WTC11 (cell line): ENCODE data around the gene NID2. TPM values are rescaled to one million over a fixed set of nuclear protein-coding genes. Genes with fewer than 3 reads are reported as not detected.

ENCODE experiments used
- ATAC-seq: fragments of 200-7000 bp; cut with Tn5 transposase; 2 replicates; pipeline ENCODE4 v1.10.0; 2021; ENCODE audit warnings: mild to moderate bottlenecking, moderate library complexity
- CTCF ChIA-PET: fragments of 300-600 bp; sonication (Branson Sonifier 250); formaldehyde crosslinking; loops from one replicate; lab custom pipeline; 2021; ENCODE audit warnings: antibody characterized with exemption; lab: Charles Lee
- POLR2A ChIA-PET: fragments of 350-600 bp; sonication (Branson Sonifier 250); formaldehyde crosslinking; loops from one replicate; lab custom pipeline; 2021; ENCODE audit warnings: antibody characterized with exemption; lab: Charles Lee
- DNase-seq: peaks from one replicate; pipeline ENCODE4 v3.0.0; 2021; ENCODE audit warnings: low spot score
- H3K27ac Mint-ChIP-seq: 2 replicates; pipeline ENCODE4 v1.8.0; 2021; ENCODE audit warnings: mixed read lengths
- H3K27me3 Mint-ChIP-seq: 2 replicates; pipeline ENCODE4 v1.8.0; 2021; ENCODE audit warnings: low read depth, mild to moderate bottlenecking, moderate library complexity, mixed read lengths
- H3K36me3 Mint-ChIP-seq: 2 replicates; pipeline ENCODE4 v1.8.0; 2021; ENCODE audit warnings: mixed read lengths
- H3K4me1 Mint-ChIP-seq: 2 replicates; pipeline ENCODE4 v1.8.0; 2022; ENCODE audit warnings: mixed read lengths
- H3K4me3 Mint-ChIP-seq: 2 replicates; pipeline ENCODE4 v1.8.0; 2021; ENCODE audit warnings: mild to moderate bottlenecking, moderate library complexity, mixed read lengths
- H3K9me3 Mint-ChIP-seq: 2 replicates; pipeline ENCODE4 v1.8.0; 2021; ENCODE audit warnings: mixed read lengths
- ATF1 ChIP-seq: sonication (generic); formaldehyde crosslinking; IDR thresholded peaks from 2 replicates; pipeline ENCODE4 v1.8.1; 2023; ENCODE audit warnings: mild to moderate bottlenecking, moderate library complexity, missing genetic modification reagents
- ELF4 ChIP-seq: sonication (generic); formaldehyde crosslinking; IDR thresholded peaks from 2 replicates; pipeline ENCODE4 v1.8.1; 2022; ENCODE audit warnings: low read depth, mild to moderate bottlenecking, moderate library complexity, missing genetic modification reagents
- JUN ChIP-seq: sonication (generic); formaldehyde crosslinking; IDR thresholded peaks from 2 replicates; pipeline ENCODE4 v1.8.0; 2023; ENCODE audit warnings: mild to moderate bottlenecking, missing genetic modification reagents
- MXD4 ChIP-seq: fragments of 250-450 bp; sonication (Bioruptor Pico); IDR thresholded peaks from 2 replicates; pipeline ENCODE4 v1.8.0; 2021; ENCODE audit warnings: mild to moderate bottlenecking, moderate library complexity, borderline replicate concordance
- TEAD1 ChIP-seq: sonication (generic); formaldehyde crosslinking; IDR thresholded peaks from 2 replicates; pipeline ENCODE4 v1.8.0; 2022; ENCODE audit warnings: mild to moderate bottlenecking, missing genetic modification reagents
- ZNF219 ChIP-seq: sonication (generic); formaldehyde crosslinking; IDR thresholded peaks from 2 replicates; pipeline ENCODE4 v1.8.0; 2023; ENCODE audit warnings: missing genetic modification reagents, mild to moderate bottlenecking, borderline replicate concordance
- ZNF416 ChIP-seq: fragments of 250-450 bp; sonication (Bioruptor Pico); IDR thresholded peaks from 2 replicates; pipeline ENCODE4 v1.9.0; 2021; ENCODE audit warnings: mild to moderate bottlenecking, inconsistent platforms
- total RNA-seq: library from RNA; stranded (reverse); gene quantifications from 3 replicates; pipeline ENCODE4 v1.2.3, GENCODE V29; 2021
- TF ChIP-seq, protein P1 (sequence below): sonication (generic); formaldehyde crosslinking; IDR thresholded peaks from 2 replicates; pipeline ENCODE4 v1.8.0; 2023; ENCODE audit warnings: mild to moderate bottlenecking, missing genetic modification reagents
- TF ChIP-seq, protein P2 (sequence below): sonication (generic); formaldehyde crosslinking; IDR thresholded peaks from 2 replicates; pipeline ENCODE4 v1.8.0; 2022; ENCODE audit warnings: mild to moderate bottlenecking, missing genetic modification reagents
- TF ChIP-seq, protein P3 (sequence below): fragments of 250-450 bp; sonication (Bioruptor Pico); IDR thresholded peaks from 2 replicates; pipeline ENCODE4 v1.8.0; 2021; ENCODE audit warnings: mild to moderate bottlenecking
- TF ChIP-seq, protein P4 (sequence below): sonication (generic); formaldehyde crosslinking; IDR thresholded peaks from 2 replicates; pipeline ENCODE4 v1.8.0; 2023; ENCODE audit warnings: missing genetic modification reagents, mild to moderate bottlenecking, borderline replicate concordance
- TF ChIP-seq, protein P5 (sequence below): sonication (generic); formaldehyde crosslinking; IDR thresholded peaks from 2 replicates; pipeline ENCODE4 v1.8.1; 2022; ENCODE audit warnings: low read depth, mild to moderate bottlenecking, moderate library complexity, missing genetic modification reagents, borderline replicate concordance
- TF ChIP-seq, protein P6 (sequence below): fragments of 200-600 bp; IDR thresholded peaks from 2 replicates; pipeline ENCODE4 v1.8.0; 2022; ENCODE audit warnings: antibody characterized with exemption

Gene NID2
- total RNA-seq, 1 experiment from 2014 or later: 5.4 TPM

DNA sequence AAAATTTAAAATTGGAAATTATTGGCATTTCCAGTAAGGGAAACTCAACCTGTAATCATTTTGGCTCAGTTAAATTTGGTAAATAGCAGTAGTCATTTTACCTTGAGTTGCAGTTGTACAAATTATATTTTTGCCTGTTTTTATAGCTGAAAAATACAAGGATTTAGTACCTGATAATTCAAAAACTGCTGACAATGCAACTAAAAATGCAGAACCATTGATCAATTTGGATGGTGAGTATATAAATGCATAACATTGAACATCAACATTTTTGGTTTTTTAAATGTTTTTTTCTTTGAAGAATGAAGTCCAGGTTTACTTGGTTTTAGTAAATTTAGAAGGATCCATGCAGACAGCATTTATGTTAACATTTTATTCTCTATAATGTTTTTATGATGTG lies 70.5 kb downstream of the NID2 start:
- Mint-ChIP-seq H3K4me1 (no peaks in the 10 kb centered on the region), H3K36me3 (peaks cover 67% of the 10 kb centered on the region), H3K27me3 (no peaks in the 10 kb centered on the region), H3K9me3 (no peaks in the 10 kb centered on the region), H3K27ac (no peak overlapping the region), H3K4me3 (no peak overlapping the region)
- ATAC-seq: no peak
- no peak for DNase-seq
- CTCF ChIA-PET: no interaction called here
- POLR2A ChIA-PET: no interaction called here
- TF ChIP-seq, protein P1, sequence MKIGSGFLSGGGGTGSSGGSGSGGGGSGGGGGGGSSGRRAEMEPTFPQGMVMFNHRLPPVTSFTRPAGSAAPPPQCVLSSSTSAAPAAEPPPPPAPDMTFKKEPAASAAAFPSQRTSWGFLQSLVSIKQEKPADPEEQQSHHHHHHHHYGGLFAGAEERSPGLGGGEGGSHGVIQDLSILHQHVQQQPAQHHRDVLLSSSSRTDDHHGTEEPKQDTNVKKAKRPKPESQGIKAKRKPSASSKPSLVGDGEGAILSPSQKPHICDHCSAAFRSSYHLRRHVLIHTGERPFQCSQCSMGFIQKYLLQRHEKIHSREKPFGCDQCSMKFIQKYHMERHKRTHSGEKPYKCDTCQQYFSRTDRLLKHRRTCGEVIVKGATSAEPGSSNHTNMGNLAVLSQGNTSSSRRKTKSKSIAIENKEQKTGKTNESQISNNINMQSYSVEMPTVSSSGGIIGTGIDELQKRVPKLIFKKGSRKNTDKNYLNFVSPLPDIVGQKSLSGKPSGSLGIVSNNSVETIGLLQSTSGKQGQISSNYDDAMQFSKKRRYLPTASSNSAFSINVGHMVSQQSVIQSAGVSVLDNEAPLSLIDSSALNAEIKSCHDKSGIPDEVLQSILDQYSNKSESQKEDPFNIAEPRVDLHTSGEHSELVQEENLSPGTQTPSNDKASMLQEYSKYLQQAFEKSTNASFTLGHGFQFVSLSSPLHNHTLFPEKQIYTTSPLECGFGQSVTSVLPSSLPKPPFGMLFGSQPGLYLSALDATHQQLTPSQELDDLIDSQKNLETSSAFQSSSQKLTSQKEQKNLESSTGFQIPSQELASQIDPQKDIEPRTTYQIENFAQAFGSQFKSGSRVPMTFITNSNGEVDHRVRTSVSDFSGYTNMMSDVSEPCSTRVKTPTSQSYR (CRISPR knock-in tag): no peak
- TF ChIP-seq, protein P2, sequence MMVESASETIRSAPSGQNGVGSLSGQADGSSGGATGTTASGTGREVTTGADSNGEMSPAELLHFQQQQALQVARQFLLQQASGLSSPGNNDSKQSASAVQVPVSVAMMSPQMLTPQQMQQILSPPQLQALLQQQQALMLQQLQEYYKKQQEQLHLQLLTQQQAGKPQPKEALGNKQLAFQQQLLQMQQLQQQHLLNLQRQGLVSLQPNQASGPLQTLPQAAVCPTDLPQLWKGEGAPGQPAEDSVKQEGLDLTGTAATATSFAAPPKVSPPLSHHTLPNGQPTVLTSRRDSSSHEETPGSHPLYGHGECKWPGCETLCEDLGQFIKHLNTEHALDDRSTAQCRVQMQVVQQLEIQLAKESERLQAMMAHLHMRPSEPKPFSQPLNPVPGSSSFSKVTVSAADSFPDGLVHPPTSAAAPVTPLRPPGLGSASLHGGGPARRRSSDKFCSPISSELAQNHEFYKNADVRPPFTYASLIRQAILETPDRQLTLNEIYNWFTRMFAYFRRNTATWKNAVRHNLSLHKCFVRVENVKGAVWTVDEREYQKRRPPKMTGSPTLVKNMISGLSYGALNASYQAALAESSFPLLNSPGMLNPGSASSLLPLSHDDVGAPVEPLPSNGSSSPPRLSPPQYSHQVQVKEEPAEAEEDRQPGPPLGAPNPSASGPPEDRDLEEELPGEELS: no peak
- TF ChIP-seq TEAD1 (CRISPR knock-in tag) (no peak), ZNF416 (CRISPR knock-in tag) (no peak), ELF4 (CRISPR knock-in tag) (no peak), JUN (no peak), ZNF219 (CRISPR knock-in tag) (no peak), MXD4 (no peak), ATF1 (no peak)
- TF ChIP-seq, protein P3, sequence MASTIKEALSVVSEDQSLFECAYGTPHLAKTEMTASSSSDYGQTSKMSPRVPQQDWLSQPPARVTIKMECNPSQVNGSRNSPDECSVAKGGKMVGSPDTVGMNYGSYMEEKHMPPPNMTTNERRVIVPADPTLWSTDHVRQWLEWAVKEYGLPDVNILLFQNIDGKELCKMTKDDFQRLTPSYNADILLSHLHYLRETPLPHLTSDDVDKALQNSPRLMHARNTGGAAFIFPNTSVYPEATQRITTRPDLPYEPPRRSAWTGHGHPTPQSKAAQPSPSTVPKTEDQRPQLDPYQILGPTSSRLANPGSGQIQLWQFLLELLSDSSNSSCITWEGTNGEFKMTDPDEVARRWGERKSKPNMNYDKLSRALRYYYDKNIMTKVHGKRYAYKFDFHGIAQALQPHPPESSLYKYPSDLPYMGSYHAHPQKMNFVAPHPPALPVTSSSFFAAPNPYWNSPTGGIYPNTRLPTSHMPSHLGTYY (CRISPR knock-in tag): no peak
- TF ChIP-seq, protein P4, sequence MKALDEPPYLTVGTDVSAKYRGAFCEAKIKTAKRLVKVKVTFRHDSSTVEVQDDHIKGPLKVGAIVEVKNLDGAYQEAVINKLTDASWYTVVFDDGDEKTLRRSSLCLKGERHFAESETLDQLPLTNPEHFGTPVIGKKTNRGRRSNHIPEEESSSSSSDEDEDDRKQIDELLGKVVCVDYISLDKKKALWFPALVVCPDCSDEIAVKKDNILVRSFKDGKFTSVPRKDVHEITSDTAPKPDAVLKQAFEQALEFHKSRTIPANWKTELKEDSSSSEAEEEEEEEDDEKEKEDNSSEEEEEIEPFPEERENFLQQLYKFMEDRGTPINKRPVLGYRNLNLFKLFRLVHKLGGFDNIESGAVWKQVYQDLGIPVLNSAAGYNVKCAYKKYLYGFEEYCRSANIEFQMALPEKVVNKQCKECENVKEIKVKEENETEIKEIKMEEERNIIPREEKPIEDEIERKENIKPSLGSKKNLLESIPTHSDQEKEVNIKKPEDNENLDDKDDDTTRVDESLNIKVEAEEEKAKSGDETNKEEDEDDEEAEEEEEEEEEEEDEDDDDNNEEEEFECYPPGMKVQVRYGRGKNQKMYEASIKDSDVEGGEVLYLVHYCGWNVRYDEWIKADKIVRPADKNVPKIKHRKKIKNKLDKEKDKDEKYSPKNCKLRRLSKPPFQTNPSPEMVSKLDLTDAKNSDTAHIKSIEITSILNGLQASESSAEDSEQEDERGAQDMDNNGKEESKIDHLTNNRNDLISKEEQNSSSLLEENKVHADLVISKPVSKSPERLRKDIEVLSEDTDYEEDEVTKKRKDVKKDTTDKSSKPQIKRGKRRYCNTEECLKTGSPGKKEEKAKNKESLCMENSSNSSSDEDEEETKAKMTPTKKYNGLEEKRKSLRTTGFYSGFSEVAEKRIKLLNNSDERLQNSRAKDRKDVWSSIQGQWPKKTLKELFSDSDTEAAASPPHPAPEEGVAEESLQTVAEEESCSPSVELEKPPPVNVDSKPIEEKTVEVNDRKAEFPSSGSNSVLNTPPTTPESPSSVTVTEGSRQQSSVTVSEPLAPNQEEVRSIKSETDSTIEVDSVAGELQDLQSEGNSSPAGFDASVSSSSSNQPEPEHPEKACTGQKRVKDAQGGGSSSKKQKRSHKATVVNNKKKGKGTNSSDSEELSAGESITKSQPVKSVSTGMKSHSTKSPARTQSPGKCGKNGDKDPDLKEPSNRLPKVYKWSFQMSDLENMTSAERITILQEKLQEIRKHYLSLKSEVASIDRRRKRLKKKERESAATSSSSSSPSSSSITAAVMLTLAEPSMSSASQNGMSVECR: no peak
- TF ChIP-seq, protein P5, sequence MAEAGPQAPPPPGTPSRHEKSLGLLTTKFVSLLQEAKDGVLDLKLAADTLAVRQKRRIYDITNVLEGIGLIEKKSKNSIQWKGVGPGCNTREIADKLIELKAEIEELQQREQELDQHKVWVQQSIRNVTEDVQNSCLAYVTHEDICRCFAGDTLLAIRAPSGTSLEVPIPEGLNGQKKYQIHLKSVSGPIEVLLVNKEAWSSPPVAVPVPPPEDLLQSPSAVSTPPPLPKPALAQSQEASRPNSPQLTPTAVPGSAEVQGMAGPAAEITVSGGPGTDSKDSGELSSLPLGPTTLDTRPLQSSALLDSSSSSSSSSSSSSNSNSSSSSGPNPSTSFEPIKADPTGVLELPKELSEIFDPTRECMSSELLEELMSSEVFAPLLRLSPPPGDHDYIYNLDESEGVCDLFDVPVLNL (CRISPR knock-in tag): no peak

DNA sequence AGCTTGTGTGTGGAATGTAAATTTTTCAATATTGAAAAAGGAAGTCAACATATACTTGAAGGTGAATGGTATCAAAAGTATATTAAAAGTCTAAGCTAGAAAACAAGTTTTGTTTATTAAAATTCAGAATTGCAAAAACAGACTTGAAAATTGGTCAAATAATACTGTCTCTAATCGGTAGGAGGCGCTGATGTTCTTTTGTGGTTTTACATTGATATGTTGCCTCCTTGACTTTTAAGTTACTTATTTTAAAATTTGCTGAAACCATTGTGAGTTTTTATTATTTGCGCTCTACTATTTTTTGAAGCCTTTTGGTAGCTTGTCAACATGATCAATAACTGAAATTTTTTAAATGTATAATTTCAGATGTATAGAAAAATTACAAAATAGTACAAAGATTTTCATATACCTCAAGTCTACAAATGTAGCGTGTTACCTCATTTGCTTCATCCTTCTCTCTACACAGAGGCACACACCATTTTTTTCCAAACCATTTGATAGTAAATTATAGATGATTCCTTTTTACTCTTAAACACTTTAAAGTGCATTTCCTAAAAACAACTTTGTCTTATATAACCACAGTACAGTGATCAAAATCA lies 72.6 kb downstream of the NID2 start:
- ATAC-seq (no peak), DNase-seq (no peak)
- H3K27me3 Mint-ChIP-seq: no peaks in the 10 kb centered on the region
- H3K27ac Mint-ChIP-seq: no peak overlapping the region
- CTCF ChIA-PET: interaction anchor here (0.6 to 1.2 kb wide), 5 partner anchors 19 to 346 kb away, joined by 3 to 4 read pairs (median 3); partner anchors contain the start of gene NID2
- POLR2A ChIA-PET: interaction anchor here (0.7 kb wide), 1 partner anchor 76 kb away, joined by 5 read pairs; no protein-coding TSS in a partner anchor
- peaks cover 60% of the 10 kb centered on the region for H3K36me3 Mint-ChIP-seq
- H3K4me3 Mint-ChIP-seq: no peak overlapping the region
- H3K9me3 Mint-ChIP-seq: no peaks in the 10 kb centered on the region
- H3K4me1 Mint-ChIP-seq: no peaks in the 10 kb centered on the region
- TF ChIP-seq ELF4 (CRISPR knock-in tag): no peak
- TF ChIP-seq, protein P6, sequence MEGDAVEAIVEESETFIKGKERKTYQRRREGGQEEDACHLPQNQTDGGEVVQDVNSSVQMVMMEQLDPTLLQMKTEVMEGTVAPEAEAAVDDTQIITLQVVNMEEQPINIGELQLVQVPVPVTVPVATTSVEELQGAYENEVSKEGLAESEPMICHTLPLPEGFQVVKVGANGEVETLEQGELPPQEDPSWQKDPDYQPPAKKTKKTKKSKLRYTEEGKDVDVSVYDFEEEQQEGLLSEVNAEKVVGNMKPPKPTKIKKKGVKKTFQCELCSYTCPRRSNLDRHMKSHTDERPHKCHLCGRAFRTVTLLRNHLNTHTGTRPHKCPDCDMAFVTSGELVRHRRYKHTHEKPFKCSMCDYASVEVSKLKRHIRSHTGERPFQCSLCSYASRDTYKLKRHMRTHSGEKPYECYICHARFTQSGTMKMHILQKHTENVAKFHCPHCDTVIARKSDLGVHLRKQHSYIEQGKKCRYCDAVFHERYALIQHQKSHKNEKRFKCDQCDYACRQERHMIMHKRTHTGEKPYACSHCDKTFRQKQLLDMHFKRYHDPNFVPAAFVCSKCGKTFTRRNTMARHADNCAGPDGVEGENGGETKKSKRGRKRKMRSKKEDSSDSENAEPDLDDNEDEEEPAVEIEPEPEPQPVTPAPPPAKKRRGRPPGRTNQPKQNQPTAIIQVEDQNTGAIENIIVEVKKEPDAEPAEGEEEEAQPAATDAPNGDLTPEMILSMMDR: peak; percentile 27; the same call in 1 of the 2 replicates
